ENCODE results near the gene KCNN3.

KCNN3 gene

GRCh38 chr1:154749078-154749760, 120.9 kb downstream of the KCNN3 start:
- no peak for DNase-seq (ENCODE audit: insufficient read length)
- no peak for TF ChIP-seq POLR2A (IDR thresholded peaks at IDR 0.05; ENCODE audit: low read depth, low read length)
- TF ChIP-seq TAF1 (IDR thresholded peaks at IDR 0.05; ENCODE audit: borderline replicate concordance, low read depth, low read length) = no peak
- TF ChIP-seq POLR2AphosphoS5 (IDR thresholded peaks at IDR 0.05; ENCODE audit: low read depth, low read length) = no peak
- peak; percentile 30 for FAIRE-seq

- no peak for DNase-seq (ENCODE audit: insufficient read length)
- no peak for FAIRE-seq
- TF ChIP-seq POLR2AphosphoS5 (IDR thresholded peaks at IDR 0.05; ENCODE audit: low read depth, low read length) (no peak), POLR2A (IDR thresholded peaks at IDR 0.05; ENCODE audit: low read depth, low read length) (no peak), TAF1 (IDR thresholded peaks at IDR 0.05; ENCODE audit: borderline replicate concordance, low read depth, low read length) (no peak)
Measured at GRCh38 chr1:154748405-154748775, 121.7 kb downstream of the KCNN3 start.

GRCh38 chr1:154747740-154748404, 122.2 kb downstream of the KCNN3 start:
- no peak for TF ChIP-seq POLR2AphosphoS5 (IDR thresholded peaks at IDR 0.05; ENCODE audit: low read depth, low read length)
- no peak for TF ChIP-seq POLR2A (IDR thresholded peaks at IDR 0.05; ENCODE audit: low read depth, low read length)
- no peak for TF ChIP-seq TAF1 (IDR thresholded peaks at IDR 0.05; ENCODE audit: borderline replicate concordance, low read depth, low read length)
- peak; percentile 56 for DNase-seq (ENCODE audit: insufficient read length)

GRCh38 chr1:154747380-154747739, 122.7 kb downstream of the KCNN3 start:
- DNase-seq (ENCODE audit: insufficient read length) (no peak), FAIRE-seq (peak; percentile 74)
- TF ChIP-seq POLR2A (IDR thresholded peaks at IDR 0.05; ENCODE audit: low read depth, low read length) (no peak), POLR2AphosphoS5 (IDR thresholded peaks at IDR 0.05; ENCODE audit: low read depth, low read length) (no peak)

More at GRCh38 chr1:154747740-154748404, 122.2 kb downstream of the KCNN3 start:
- peak; percentile 93 for FAIRE-seq

- TF ChIP-seq POLR2AphosphoS5 (IDR thresholded peaks at IDR 0.05; ENCODE audit: low read depth, low read length) (no peak), POLR2A (IDR thresholded peaks at IDR 0.05; ENCODE audit: low read depth, low read length) (no peak), TAF1 (IDR thresholded peaks at IDR 0.05; ENCODE audit: borderline replicate concordance, low read depth, low read length) (no peak)
- no peak for DNase-seq (ENCODE audit: insufficient read length)
- FAIRE-seq = peak; percentile 65
Measured at GRCh38 chr1:154746622-154747299, 123.3 kb downstream of the KCNN3 start.

GRCh38 chr1:154745750-154746425, 124.2 kb downstream of the KCNN3 start:
- TF ChIP-seq POLR2A (IDR thresholded peaks at IDR 0.05; ENCODE audit: low read depth, low read length) = no peak
- TF ChIP-seq TAF1 (IDR thresholded peaks at IDR 0.05; ENCODE audit: borderline replicate concordance, low read depth, low read length) = no peak
- FAIRE-seq = no peak

GRCh38 chr1:154745286-154745731, 124.8 kb downstream of the KCNN3 start:
- TF ChIP-seq TAF1 (IDR thresholded peaks at IDR 0.05; ENCODE audit: borderline replicate concordance, low read depth, low read length) = no peak
- no peak for TF ChIP-seq POLR2AphosphoS5 (IDR thresholded peaks at IDR 0.05; ENCODE audit: low read depth, low read length)
- no peak for TF ChIP-seq POLR2A (IDR thresholded peaks at IDR 0.05; ENCODE audit: low read depth, low read length)
- DNase-seq (ENCODE audit: insufficient read length) (no peak), FAIRE-seq (no peak)

More at GRCh38 chr1:154745750-154746425, 124.2 kb downstream of the KCNN3 start:
- DNase-seq (ENCODE audit: insufficient read length) = no peak

- FAIRE-seq = no peak
- no peak for DNase-seq (ENCODE audit: insufficient read length)
- TF ChIP-seq POLR2A (IDR thresholded peaks at IDR 0.05; ENCODE audit: low read depth, low read length) = no peak
Measured at GRCh38 chr1:154744352-154745035, 125.6 kb downstream of the KCNN3 start.

GRCh38 chr1:154743526-154744036, 126.5 kb downstream of the KCNN3 start:
- no peak for DNase-seq (ENCODE audit: insufficient read length)
- TF ChIP-seq TAF1 (IDR thresholded peaks at IDR 0.05; ENCODE audit: borderline replicate concordance, low read depth, low read length) = no peak
- no peak for TF ChIP-seq POLR2AphosphoS5 (IDR thresholded peaks at IDR 0.05; ENCODE audit: low read depth, low read length)
- TF ChIP-seq POLR2A (IDR thresholded peaks at IDR 0.05; ENCODE audit: low read depth, low read length) = no peak
- FAIRE-seq = no peak

GRCh38 chr1:154742606-154743005, 127.5 kb downstream of the KCNN3 start:
- DNase-seq (ENCODE audit: insufficient read length) (no peak), FAIRE-seq (no peak)
- TF ChIP-seq POLR2A (IDR thresholded peaks at IDR 0.05; ENCODE audit: low read depth, low read length) (no peak), TAF1 (IDR thresholded peaks at IDR 0.05; ENCODE audit: borderline replicate concordance, low read depth, low read length) (no peak), POLR2AphosphoS5 (IDR thresholded peaks at IDR 0.05; ENCODE audit: low read depth, low read length) (no peak)
